BJ (cell line): ENCODE data around the gene PIPOX. TPM values are rescaled to one million over a fixed set of nuclear protein-coding genes. Genes with fewer than 3 reads are reported as not detected.

Source experiments
- CTCF ChIA-PET: fragments of 350-600 bp; formaldehyde crosslinking; extraction: SDS; loops from one replicate; lab custom pipeline; 2021; ENCODE audit warnings: antibody characterized with exemption, inconsistent platforms; lab: Yijun Ruan, JAX
- POLR2A ChIA-PET: fragments of 300-600 bp; sonication (Branson Sonifier 250); formaldehyde crosslinking; extraction: SDS; loops from one replicate; lab custom pipeline; 2021; ENCODE audit warnings: antibody characterized with exemption; lab: Charles Lee
- DNase-seq: peaks from one replicate; pipeline ENCODE4 v3.0.0-alpha.2; 2011; ENCODE audit warnings: low read depth
- H3K27me3 ChIP-seq: 2 replicates; pipeline ENCODE4 v1.6.0; 2011; ENCODE audit warnings: low read length; ENCODE audit not compliant: control insufficient read depth, insufficient read depth
- H3K36me3 ChIP-seq: 2 replicates; pipeline ENCODE4 v1.5.1; 2011; ENCODE audit warnings: low read length; ENCODE audit not compliant: control insufficient read depth, insufficient read depth
- H3K4me3 ChIP-seq: 2 replicates; pipeline ENCODE4 v1.5.1; 2011; ENCODE audit warnings: low read depth, mild to moderate bottlenecking, control low read depth, low read length
- polyA plus RNA-seq: library from polyadenylated mRNA; depleted of rRNA; stranded (reverse); fragments of >200 nt; gene quantifications from 2 replicates; pipeline ENCODE4 v1.2.3, GENCODE V29; 2011
- TF ChIP-seq, protein P1 (sequence below): IDR thresholded peaks from 2 replicates; pipeline ENCODE4 v1.5.1; 2011; ENCODE audit warnings: low read depth, mild to moderate bottlenecking, control low read depth, inconsistent platforms, low read length, moderate library complexity; ENCODE audit not compliant: insufficient read depth

PIPOX gene
- polyA plus RNA-seq, 1 experiment, result 1.1 TPM

DNA sequence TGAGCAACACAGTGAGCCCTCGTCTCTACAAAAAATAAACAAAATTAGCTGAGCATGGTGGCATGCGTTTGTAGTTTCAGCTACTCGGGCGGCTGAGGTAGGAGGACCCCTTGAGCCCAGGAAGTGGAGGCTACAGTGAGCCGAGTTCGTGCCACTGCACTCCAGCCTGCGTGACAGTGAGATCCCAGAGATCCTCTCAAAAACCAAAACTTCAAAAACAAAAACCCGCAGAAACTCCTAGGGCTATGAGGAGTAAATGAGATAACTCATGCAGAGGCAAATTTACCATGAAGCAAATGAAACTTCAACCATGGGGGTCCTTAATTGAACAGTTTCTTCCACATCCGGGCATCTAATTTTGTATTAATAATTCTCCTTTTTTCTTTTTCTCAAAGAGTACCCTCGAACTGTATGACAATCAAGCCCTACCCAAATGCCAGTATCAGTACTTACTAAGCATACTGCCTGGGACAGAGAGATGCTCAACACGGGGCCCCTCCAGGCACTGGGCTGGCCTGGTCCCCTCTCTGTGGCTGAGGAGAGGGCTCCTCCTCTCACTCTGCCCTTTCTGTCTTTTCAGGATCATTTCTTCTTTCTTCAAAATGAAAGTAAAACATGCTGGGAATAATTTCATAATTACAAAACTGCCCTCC is 789 bp upstream of the PIPOX start:
- no peak overlapping the region for H3K4me3 ChIP-seq
- ChIA-PET POLR2A (no interaction called here), CTCF (interaction anchor here (1.8 kb wide), 1 partner anchor 13 kb away, joined by 5 read pairs; no protein-coding TSS in a partner anchor)
- DNase-seq, result no peak
- peaks cover 24% of the 10 kb centered on the region for H3K27me3 ChIP-seq
- H3K36me3 ChIP-seq, result no peaks in the 10 kb centered on the region
- TF ChIP-seq, protein P1, sequence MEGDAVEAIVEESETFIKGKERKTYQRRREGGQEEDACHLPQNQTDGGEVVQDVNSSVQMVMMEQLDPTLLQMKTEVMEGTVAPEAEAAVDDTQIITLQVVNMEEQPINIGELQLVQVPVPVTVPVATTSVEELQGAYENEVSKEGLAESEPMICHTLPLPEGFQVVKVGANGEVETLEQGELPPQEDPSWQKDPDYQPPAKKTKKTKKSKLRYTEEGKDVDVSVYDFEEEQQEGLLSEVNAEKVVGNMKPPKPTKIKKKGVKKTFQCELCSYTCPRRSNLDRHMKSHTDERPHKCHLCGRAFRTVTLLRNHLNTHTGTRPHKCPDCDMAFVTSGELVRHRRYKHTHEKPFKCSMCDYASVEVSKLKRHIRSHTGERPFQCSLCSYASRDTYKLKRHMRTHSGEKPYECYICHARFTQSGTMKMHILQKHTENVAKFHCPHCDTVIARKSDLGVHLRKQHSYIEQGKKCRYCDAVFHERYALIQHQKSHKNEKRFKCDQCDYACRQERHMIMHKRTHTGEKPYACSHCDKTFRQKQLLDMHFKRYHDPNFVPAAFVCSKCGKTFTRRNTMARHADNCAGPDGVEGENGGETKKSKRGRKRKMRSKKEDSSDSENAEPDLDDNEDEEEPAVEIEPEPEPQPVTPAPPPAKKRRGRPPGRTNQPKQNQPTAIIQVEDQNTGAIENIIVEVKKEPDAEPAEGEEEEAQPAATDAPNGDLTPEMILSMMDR, result no peak

DNA sequence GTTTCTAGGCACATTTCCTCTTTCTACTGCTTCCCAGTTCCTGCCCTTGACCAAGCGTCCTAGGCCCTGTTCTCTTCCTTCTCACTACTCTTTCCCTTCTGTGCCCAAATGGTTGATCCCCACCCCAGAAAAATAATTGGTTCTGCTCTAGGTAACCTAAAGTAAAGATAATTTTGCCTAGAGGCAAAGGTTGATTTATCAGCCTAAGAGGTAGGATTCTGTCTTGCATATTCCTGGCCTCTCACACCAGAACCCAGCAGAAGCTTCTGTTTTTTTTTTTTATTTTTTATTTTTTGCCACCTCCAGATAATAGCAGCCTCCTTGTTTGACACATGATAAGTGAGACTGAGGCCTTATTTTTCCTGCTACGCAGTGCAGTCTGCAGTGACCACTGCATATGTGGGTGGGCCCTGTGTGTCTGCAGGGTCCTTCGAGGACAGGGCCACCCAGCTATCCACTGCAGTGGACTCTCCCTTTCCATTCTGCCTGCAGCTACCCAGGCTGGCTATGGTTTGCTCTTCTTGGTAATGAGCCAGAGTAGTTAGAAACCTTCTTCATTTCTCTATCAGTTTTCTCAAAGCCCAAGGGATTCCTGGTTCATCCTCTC is 701 bp downstream of the PIPOX start:
- TF ChIP-seq, protein P1, result no peak
- no peak for DNase-seq
- ChIA-PET CTCF (interaction anchor here (1.8 kb wide), 1 partner anchor 11 kb away, joined by 5 read pairs; no protein-coding TSS in a partner anchor), POLR2A (no interaction called here)
- H3K27me3 ChIP-seq, result peaks cover 13% of the 10 kb centered on the region
- no peaks in the 10 kb centered on the region for H3K36me3 ChIP-seq
- H3K4me3 ChIP-seq, result no peak overlapping the region

DNA sequence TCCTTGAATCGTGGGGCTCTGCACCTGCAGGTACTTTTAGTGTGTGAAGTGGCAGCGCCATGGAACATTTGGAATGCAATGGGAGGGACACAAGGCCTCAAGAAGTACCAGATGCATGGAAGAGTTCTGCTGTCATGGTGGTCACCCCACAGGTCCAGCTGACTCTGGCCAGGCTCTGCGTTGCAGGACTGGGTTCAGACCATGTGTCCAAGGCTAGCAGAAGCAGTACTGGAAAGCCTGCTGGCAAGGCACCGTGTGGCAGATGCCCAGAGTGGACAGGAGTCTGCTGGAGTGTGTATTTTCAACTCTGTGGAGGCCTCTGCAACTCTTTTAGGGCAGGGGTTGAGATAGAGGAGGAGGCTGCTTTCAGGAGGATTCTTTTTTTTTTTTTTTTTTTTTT is 2.1 kb downstream of the PIPOX start:
- Histone ChIP-seq H3K27me3 (peaks cover 11% of the 10 kb centered on the region), H3K36me3 (no peaks in the 10 kb centered on the region), H3K4me3 (no peak overlapping the region)
- ChIA-PET CTCF (no interaction called here), POLR2A (no interaction called here)
- DNase-seq, result no peak
- TF ChIP-seq, protein P1, result no peak

DNA sequence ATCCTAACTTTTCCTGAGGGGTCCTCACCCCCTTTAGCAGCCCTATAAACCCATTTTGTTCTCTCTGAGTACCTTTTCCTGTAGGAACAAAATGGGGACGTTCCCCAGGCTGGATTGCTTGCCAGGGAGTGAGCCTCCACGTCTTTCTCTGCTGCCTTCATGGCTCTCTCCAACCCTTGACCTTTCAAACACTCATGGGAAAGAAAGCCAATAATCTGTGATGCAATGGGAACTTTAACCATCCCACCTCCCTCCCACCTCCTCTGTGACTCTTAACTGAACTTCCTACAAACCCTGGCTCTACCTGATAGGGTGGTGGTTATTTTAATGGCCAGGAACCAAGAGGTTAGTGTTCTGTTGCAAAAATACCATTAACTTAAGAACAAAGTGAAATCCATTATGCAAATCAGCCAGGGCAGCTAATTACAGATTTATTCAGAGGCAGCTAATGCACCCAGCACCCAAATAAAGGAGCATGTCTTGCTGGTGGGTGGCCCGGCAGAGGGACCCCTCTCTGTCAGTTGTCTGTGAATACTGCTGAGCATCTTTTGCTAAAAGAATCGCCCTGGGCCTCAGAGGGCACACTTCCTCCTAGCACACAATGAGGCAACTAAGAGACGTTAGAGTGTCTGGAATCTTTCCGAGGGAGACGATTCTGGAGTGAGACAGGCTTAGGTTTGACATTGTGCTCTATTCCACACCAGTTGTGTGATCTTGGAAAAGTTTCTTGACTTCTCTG is 3.0 kb downstream of the PIPOX start:
- no peak for DNase-seq
- Histone ChIP-seq H3K4me3 (no peak overlapping the region), H3K27me3 (peaks cover 13% of the 10 kb centered on the region), H3K36me3 (no peaks in the 10 kb centered on the region)
- ChIA-PET CTCF (no interaction called here), POLR2A (no interaction called here)
- TF ChIP-seq, protein P1, result no peak

DNA sequence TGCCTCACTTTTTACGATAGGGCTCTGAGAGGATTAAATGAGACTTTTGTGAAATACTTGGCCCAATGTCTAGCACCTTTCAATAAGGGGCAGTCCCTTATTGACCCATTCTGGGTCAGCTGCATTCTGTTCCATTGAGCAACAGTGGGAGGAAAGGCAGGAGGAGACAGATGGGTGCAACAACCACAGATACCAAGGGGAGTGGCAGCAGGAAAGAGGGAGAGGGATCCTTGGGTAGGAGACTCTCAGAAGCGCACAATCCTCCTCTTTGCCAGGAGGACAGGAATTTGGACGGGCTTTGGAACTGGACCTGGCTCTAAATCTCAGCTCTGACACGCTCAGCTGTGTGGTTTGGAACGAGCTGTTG is 3.5 kb downstream of the PIPOX start:
- Histone ChIP-seq H3K36me3 (no peaks in the 10 kb centered on the region), H3K4me3 (no peak overlapping the region), H3K27me3 (peaks cover 13% of the 10 kb centered on the region)
- no peak for DNase-seq
- ChIA-PET POLR2A (no interaction called here), CTCF (no interaction called here)
- TF ChIP-seq, protein P1, result no peak
